HepG2 (cell line): ENCODE results near the gene KIF22. TPM values are rescaled to one million over a fixed set of nuclear protein-coding genes. Genes with fewer than 3 reads are reported as not detected.

Source experiments
- CBX1 ChIP-seq: IDR thresholded peaks from one replicate; pipeline ENCODE4 v1.6.1; 2016; ENCODE audit warnings: antibody characterized with exemption, low read depth
- CENPT ChIP-seq: sonication (generic); formaldehyde crosslinking; IDR thresholded peaks from 2 replicates; pipeline ENCODE4 v1.8.0; 2022; ENCODE audit warnings: low read depth, mild to moderate bottlenecking, moderate library complexity, missing genetic modification reagents
- GATA4 ChIP-seq: sonication (generic); IDR thresholded peaks from 2 replicates; pipeline ENCODE4 v1.6.1; 2016; ENCODE audit warnings: antibody characterized with exemption, low read depth, borderline replicate concordance
- KLF16 ChIP-seq, 2 experiments: sonication (generic) in 1 of 2; formaldehyde crosslinking in 1 of 2; IDR thresholded peaks; 2 replicates each; pipeline versions ENCODE4 v1.6.1 to v1.8.0; 2016 to 2023; ENCODE audit warnings: missing genetic modification reagents in 2 of 2, missing compliant biosample characterization in 1 of 2
- NFATC3 ChIP-seq: sonication (generic); formaldehyde crosslinking; IDR thresholded peaks from 2 replicates; pipeline ENCODE4 v1.5.1; 2020; ENCODE audit warnings: mild to moderate bottlenecking, missing genetic modification reagents
- NR2C2 ChIP-seq: sonication (generic); formaldehyde crosslinking; IDR thresholded peaks from 2 replicates; pipeline ENCODE4 v1.4.0; 2020; ENCODE audit warnings: missing genetic modification reagents, mild to moderate bottlenecking, moderate library complexity, borderline replicate concordance
- RBAK ChIP-seq: sonication (generic); formaldehyde crosslinking; IDR thresholded peaks from 2 replicates; pipeline ENCODE4 v1.5.1; 2020; ENCODE audit warnings: mild to moderate bottlenecking, missing genetic modification reagents
- ZBTB8A ChIP-seq: sonication (generic); formaldehyde crosslinking; IDR thresholded peaks from 2 replicates; pipeline ENCODE4 v1.4.0; 2020; ENCODE audit warnings: mild to moderate bottlenecking, low read depth, missing genetic modification reagents, borderline replicate concordance
- ZC3H13 ChIP-seq: sonication (generic); formaldehyde crosslinking; IDR thresholded peaks from 2 replicates; pipeline ENCODE4 v1.8.1; 2023; ENCODE audit warnings: mild to moderate bottlenecking, missing genetic modification reagents, moderate library complexity
- ZIK1 ChIP-seq: sonication (generic); formaldehyde crosslinking; IDR thresholded peaks from 2 replicates; pipeline ENCODE4 v1.5.0; 2020; ENCODE audit warnings: mild to moderate bottlenecking, low read depth, missing genetic modification reagents, borderline replicate concordance
- ZKSCAN8 ChIP-seq: IDR thresholded peaks from 2 replicates; pipeline ENCODE4 v1.6.1; 2016; ENCODE audit warnings: borderline replicate concordance, missing genetic modification reagents, missing compliant biosample characterization
- ZNF225 ChIP-seq: sonication (generic); formaldehyde crosslinking; IDR thresholded peaks from 2 replicates; pipeline ENCODE4 v1.4.0; 2020; ENCODE audit warnings: mild to moderate bottlenecking, missing genetic modification reagents
- ZNF234 ChIP-seq: sonication (generic); formaldehyde crosslinking; conservative IDR thresholded peaks from 2 replicates; pipeline ENCODE4 v1.5.1; 2020; ENCODE audit warnings: mild to moderate bottlenecking, missing genetic modification reagents
- ZNF264 ChIP-seq: sonication (generic); formaldehyde crosslinking; IDR thresholded peaks from 2 replicates; pipeline ENCODE4 v1.4.0; 2020; ENCODE audit warnings: missing genetic modification reagents
- ZNF354B ChIP-seq: sonication (generic); formaldehyde crosslinking; IDR thresholded peaks from 2 replicates; pipeline ENCODE4 v1.8.0; 2022; ENCODE audit warnings: mild to moderate bottlenecking, missing genetic modification reagents
- ZNF570 ChIP-seq: sonication (generic); formaldehyde crosslinking; IDR thresholded peaks from 2 replicates; pipeline ENCODE4 v1.4.0; 2020; ENCODE audit warnings: mild to moderate bottlenecking, missing genetic modification reagents, borderline replicate concordance
- ZNF816 ChIP-seq: sonication (generic); formaldehyde crosslinking; IDR thresholded peaks from 2 replicates; pipeline ENCODE4 v1.8.0; 2022; ENCODE audit warnings: missing genetic modification reagents, mild to moderate bottlenecking, borderline replicate concordance
- polyA plus RNA-seq, 8 experiments: library from polyadenylated mRNA; depleted of rRNA in 3 of 8; stranded (reverse) in 7 of 8; unstranded in 1 of 8; fragments of >200 nt; fragmentation: Illumina TruSeq in 4 of 8; extraction: Trizol in 4 of 8; gene quantifications; 2 replicates each; pipeline versions ENCODE4 v1.2.1 to v1.2.3, GENCODE V29; 2011 to 2016; ENCODE audit warnings: low read depth in 4 of 8, missing spikeins in 1 of 8, mixed read lengths in 1 of 8; ENCODE audit not compliant: insufficient read depth in 1 of 8
- total RNA-seq, 5 experiments: library from RNA; depleted of rRNA; stranded (reverse); fragments of >200 nt; fragmentation: Illumina TruSeq; extraction: Trizol; gene quantifications; 2 replicates each; pipeline ENCODE4 v1.2.3, GENCODE V29; 2016; ENCODE audit warnings: low read depth in 1 of 5
- TF ChIP-seq, protein P1 (sequence below): sonication (generic); formaldehyde crosslinking; IDR thresholded peaks from 2 replicates; pipeline ENCODE4 v1.5.1; 2020; ENCODE audit warnings: missing genetic modification reagents, mild to moderate bottlenecking, borderline replicate concordance
- TF ChIP-seq, protein P2 (sequence below): sonication (generic); formaldehyde crosslinking; IDR thresholded peaks from 2 replicates; pipeline ENCODE4 v1.5.0; 2020; ENCODE audit warnings: mild to moderate bottlenecking, missing genetic modification reagents
- TF ChIP-seq, protein P3 (sequence below): sonication (generic); formaldehyde crosslinking; IDR thresholded peaks from 2 replicates; pipeline ENCODE4 v1.4.0; 2020; ENCODE audit warnings: missing genetic modification reagents
- TF ChIP-seq, protein P4 (sequence below): sonication (generic); formaldehyde crosslinking; IDR thresholded peaks from 2 replicates; pipeline ENCODE4 v1.8.1; 2022; ENCODE audit warnings: mild to moderate bottlenecking, missing genetic modification reagents
- TF ChIP-seq, protein P5 (sequence below): IDR thresholded peaks from 2 replicates; pipeline ENCODE4 v1.6.1; 2016; ENCODE audit warnings: low read depth, control low read depth

The KIF22 gene
- total and polyA plus RNA-seq, 2 of the 13 experiments (the other 11 are each of a cell fraction or from before 2014, with no cell fraction given) = 95.8 to 118 TPM

DNA sequence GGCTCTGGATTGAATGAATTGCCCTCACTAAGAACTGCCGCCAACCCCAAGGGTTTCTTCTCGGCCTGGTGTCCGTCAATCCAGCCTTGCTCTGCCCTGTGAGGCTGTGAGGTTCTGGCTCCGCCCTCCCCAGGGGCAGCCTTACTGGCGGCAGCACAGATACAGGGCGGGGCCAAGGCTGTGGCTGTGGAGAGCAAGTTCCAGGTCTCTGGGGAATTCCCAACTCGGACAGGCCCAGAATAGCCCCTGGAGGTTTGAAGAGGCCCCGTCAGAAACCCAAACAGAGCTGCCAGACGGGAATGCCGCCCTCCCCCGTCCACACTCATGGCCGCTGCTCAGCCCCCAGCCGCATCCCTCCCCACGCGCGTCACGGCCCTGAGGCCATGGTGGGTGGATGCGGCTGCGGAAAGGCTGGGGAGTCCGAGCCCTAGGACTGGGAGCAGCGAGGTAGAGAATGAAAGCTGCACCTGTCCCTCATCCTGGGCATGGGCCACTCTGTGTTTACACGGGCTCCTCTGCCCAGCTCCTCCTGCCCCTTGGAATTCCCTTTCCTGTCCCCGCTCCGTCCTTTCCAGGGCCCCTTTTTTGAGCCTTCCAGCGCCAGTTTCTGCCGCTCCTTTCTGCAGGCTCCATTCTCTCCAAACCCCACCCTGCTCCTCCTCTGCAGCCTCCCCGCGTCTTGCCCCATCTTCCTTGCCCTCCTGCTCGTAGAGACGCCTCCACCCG is 20.8 kb downstream of the KIF22 start (continued):
- TF ChIP-seq, protein P1, sequence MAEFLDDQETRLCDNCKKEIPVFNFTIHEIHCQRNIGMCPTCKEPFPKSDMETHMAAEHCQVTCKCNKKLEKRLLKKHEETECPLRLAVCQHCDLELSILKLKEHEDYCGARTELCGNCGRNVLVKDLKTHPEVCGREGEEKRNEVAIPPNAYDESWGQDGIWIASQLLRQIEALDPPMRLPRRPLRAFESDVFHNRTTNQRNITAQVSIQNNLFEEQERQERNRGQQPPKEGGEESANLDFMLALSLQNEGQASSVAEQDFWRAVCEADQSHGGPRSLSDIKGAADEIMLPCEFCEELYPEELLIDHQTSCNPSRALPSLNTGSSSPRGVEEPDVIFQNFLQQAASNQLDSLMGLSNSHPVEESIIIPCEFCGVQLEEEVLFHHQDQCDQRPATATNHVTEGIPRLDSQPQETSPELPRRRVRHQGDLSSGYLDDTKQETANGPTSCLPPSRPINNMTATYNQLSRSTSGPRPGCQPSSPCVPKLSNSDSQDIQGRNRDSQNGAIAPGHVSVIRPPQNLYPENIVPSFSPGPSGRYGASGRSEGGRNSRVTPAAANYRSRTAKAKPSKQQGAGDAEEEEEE (CRISPR knock-in tag) = no peak
- TF ChIP-seq RBAK (CRISPR knock-in tag) (no peak), ZNF354B (CRISPR knock-in tag) (no peak), ZNF570 (no peak), ZIK1 (CRISPR knock-in tag) (no peak), ZNF816 (CRISPR knock-in tag) (no peak; the same call in 1 of the 2 replicates), CENPT (CRISPR knock-in tag) (peak; percentile 95; the same call in 1 of the 2 replicates), ZNF264 (CRISPR knock-in tag) (0 out of 2 replicates have a peak, but pooled peaks have one; percentile 23), NR2C2 (no peak; the same call in 1 of the 2 replicates), CBX1 (no peak), KLF16 (CRISPR knock-in tag; IDR thresholded peaks at IDR 0.05) (peak in 1 of 2 experiments; percentile 70; a peak in 1 of 4 replicates), ZC3H13 (0 out of 2 replicates have a peak, but pooled peaks have one; percentile 57), ZKSCAN8 (CRISPR knock-in tag) (0 out of 2 replicates have a peak, but pooled peaks have one; percentile 54), ZBTB8A (CRISPR knock-in tag) (no peak), ZNF225 (peak; percentile 77; the same call in 1 of the 2 replicates), ZNF234 (CRISPR knock-in tag) (no peak), GATA4 (0 out of 2 replicates have a peak, but pooled peaks have one; percentile 56), NFATC3 (no peak)
- TF ChIP-seq, protein P2, sequence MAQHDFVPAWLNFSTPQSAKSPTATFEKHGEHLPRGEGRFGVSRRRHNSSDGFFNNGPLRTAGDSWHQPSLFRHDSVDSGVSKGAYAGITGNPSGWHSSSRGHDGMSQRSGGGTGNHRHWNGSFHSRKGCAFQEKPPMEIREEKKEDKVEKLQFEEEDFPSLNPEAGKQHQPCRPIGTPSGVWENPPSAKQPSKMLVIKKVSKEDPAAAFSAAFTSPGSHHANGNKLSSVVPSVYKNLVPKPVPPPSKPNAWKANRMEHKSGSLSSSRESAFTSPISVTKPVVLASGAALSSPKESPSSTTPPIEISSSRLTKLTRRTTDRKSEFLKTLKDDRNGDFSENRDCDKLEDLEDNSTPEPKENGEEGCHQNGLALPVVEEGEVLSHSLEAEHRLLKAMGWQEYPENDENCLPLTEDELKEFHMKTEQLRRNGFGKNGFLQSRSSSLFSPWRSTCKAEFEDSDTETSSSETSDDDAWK (CRISPR knock-in tag) = no peak
- TF ChIP-seq, protein P3, sequence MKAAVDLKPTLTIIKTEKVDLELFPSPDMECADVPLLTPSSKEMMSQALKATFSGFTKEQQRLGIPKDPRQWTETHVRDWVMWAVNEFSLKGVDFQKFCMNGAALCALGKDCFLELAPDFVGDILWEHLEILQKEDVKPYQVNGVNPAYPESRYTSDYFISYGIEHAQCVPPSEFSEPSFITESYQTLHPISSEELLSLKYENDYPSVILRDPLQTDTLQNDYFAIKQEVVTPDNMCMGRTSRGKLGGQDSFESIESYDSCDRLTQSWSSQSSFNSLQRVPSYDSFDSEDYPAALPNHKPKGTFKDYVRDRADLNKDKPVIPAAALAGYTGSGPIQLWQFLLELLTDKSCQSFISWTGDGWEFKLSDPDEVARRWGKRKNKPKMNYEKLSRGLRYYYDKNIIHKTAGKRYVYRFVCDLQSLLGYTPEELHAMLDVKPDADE (CRISPR knock-in tag) = no peak; the same call in 1 of the 2 replicates
- TF ChIP-seq, protein P4, sequence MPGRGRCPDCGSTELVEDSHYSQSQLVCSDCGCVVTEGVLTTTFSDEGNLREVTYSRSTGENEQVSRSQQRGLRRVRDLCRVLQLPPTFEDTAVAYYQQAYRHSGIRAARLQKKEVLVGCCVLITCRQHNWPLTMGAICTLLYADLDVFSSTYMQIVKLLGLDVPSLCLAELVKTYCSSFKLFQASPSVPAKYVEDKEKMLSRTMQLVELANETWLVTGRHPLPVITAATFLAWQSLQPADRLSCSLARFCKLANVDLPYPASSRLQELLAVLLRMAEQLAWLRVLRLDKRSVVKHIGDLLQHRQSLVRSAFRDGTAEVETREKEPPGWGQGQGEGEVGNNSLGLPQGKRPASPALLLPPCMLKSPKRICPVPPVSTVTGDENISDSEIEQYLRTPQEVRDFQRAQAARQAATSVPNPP = no peak
- TF ChIP-seq, protein P5, sequence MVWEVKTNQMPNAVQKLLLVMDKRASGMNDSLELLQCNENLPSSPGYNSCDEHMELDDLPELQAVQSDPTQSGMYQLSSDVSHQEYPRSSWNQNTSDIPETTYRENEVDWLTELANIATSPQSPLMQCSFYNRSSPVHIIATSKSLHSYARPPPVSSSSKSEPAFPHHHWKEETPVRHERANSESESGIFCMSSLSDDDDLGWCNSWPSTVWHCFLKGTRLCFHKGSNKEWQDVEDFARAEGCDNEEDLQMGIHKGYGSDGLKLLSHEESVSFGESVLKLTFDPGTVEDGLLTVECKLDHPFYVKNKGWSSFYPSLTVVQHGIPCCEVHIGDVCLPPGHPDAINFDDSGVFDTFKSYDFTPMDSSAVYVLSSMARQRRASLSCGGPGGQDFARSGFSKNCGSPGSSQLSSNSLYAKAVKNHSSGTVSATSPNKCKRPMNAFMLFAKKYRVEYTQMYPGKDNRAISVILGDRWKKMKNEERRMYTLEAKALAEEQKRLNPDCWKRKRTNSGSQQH (CRISPR knock-in tag) = no peak
